Measurements from ENCODE around the gene METTL4. TPM values are rescaled to one million over a fixed set of nuclear protein-coding genes. Genes with fewer than 3 reads are reported as not detected.
A peak's percentile ranks its signal among the peaks of the same experiment; 100 is the strongest.

METTL4 gene, protein sequence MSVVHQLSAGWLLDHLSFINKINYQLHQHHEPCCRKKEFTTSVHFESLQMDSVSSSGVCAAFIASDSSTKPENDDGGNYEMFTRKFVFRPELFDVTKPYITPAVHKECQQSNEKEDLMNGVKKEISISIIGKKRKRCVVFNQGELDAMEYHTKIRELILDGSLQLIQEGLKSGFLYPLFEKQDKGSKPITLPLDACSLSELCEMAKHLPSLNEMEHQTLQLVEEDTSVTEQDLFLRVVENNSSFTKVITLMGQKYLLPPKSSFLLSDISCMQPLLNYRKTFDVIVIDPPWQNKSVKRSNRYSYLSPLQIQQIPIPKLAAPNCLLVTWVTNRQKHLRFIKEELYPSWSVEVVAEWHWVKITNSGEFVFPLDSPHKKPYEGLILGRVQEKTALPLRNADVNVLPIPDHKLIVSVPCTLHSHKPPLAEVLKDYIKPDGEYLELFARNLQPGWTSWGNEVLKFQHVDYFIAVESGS
- polyA plus RNA-seq (2013, experiment 1 of 2), result 4.5 TPM
- 4.5 TPM for polyA plus RNA-seq (2013, experiment 2 of 2)

GRCh38 chr18:2571200-2572170 is at the start of gene METTL4, which contains the start of gene NDC80:
METTL4 (minus strand) TSS chr18:2571505; CDS start chr18:2567216, 4,289 bp downstream.
NDC80 (plus strand) TSS chr18:2571557; CDS start chr18:2572986, 1,429 bp downstream.
- H3K27me3 ChIP-seq (ENCODE audit: control insufficient read depth in 1 of 2, insufficient read depth in 1 of 2, low read length in 2 of 2), result no peaks in the 10 kb centered on the region
- H3K9ac ChIP-seq (ENCODE audit: low read length), result peak within 1 kb of the TSS; percentile 100
- peak within 1 kb of the TSS; percentile 27 to 56 for H2BK12ac ChIP-seq (ENCODE audit: low read length in 2 of 2)
- under 1% methylated on average over 55 of the region's 55 CpGs for WGBS
- H3K23ac ChIP-seq (ENCODE audit: low read length in 2 of 2), result peak within 1 kb of the TSS in 1 of 2 experiments; percentile 94
- peak within 1 kb of the TSS; percentile 95 for H2BK5ac ChIP-seq (ENCODE audit: low read depth, low read length, poor library complexity, severe bottlenecking)
- peak within 1 kb of the TSS; percentile 99 for H4K8ac ChIP-seq (ENCODE audit: low read length)
- peak within 1 kb of the TSS; percentile 91 to 92 for H3K4ac ChIP-seq (ENCODE audit: low read depth in 1 of 2, low read length in 2 of 2)
- H3K27ac ChIP-seq (ENCODE audit: low read length, poor library complexity, severe bottlenecking), result peak within 1 kb of the TSS; percentile 99
- H3K9me3 ChIP-seq (ENCODE audit: control insufficient read depth, low read length), result no peaks in the 10 kb centered on the region
- H3K4me1 ChIP-seq (ENCODE audit: control insufficient read depth, insufficient read depth, low read depth, low read length), result peaks cover 4% of the 10 kb centered on the region
- H2BK15ac ChIP-seq (ENCODE audit: low read depth, poor library complexity, severe bottlenecking), result peak within 1 kb of the TSS; percentile 84
- H3K36me3 ChIP-seq (ENCODE audit: control insufficient read depth in 1 of 2, insufficient read depth in 2 of 2, low read depth in 1 of 2, low read length in 2 of 2), result peaks cover 0 to 6% of the 10 kb centered on the region in 2 experiments
- peak within 1 kb of the TSS in 1 of 2 experiments; percentile 82 for H3K14ac ChIP-seq (ENCODE audit: low read length in 2 of 2)
- peak within 1 kb of the TSS; percentile 82 for H2AFZ ChIP-seq (ENCODE audit: low read depth, low read length)
- no peak within 1 kb of the TSS for H2BK120ac ChIP-seq (ENCODE audit: low read depth, low read length)
- H4K91ac ChIP-seq (ENCODE audit: low read length), result peak within 1 kb of the TSS; percentile 100
- H2AK5ac ChIP-seq (ENCODE audit: low read length, severe bottlenecking), result no peak within 1 kb of the TSS
- peak within 1 kb of the TSS; percentile 88 for H3K4me2 ChIP-seq (ENCODE audit: low read length, poor library complexity, severe bottlenecking)
- peak; percentile 92 for DNase-seq
- peak within 1 kb of the TSS; percentile 98 to 100 for H3K18ac ChIP-seq (ENCODE audit: low read depth in 1 of 2, low read length in 2 of 2)
- H3K79me1 ChIP-seq (replicated peaks; ENCODE audit: low read length, poor library complexity, severe bottlenecking), result peaks cover 26% of the 10 kb centered on the region
- H3K4me3 ChIP-seq (ENCODE audit: insufficient read depth in 1 of 2, low read depth in 1 of 2, low read length in 2 of 2), result peak within 1 kb of the TSS; percentile 84 to 99

DNA sequence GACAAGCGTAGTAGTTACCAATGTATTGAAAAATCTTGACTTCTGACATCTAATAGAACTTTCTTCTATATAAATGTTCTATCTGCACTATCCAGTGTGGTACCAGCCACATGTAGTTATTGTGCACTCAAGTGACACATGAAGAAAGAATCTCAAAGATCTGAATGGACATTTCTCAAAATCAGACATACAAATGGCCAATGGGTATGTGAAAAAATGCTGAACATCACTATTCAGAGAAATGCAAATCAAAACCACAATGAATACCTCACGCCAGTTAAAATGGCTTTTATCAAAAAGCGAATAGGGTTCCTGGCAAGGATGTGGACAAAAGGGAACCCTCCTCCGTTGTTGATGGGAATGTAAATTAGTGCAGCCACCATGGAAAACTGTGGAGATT is 46.7 kb upstream of the METTL4 start:
- H3K4me2 ChIP-seq (ENCODE audit: low read length, poor library complexity, severe bottlenecking), result no peak overlapping the region
- no peak overlapping the region for H3K18ac ChIP-seq (ENCODE audit: low read depth in 1 of 2, low read length in 2 of 2)
- H2BK120ac ChIP-seq (ENCODE audit: low read depth, low read length), result no peak overlapping the region
- H3K36me3 ChIP-seq (ENCODE audit: control insufficient read depth in 1 of 2, insufficient read depth in 2 of 2, low read depth in 1 of 2, low read length in 2 of 2), result peaks cover 0 to 9% of the 10 kb centered on the region in 2 experiments
- H3K9ac ChIP-seq (ENCODE audit: low read length), result no peak overlapping the region
- H3K9me3 ChIP-seq (ENCODE audit: control insufficient read depth, low read length), result peaks cover 2% of the 10 kb centered on the region
- no peak overlapping the region for H3K4ac ChIP-seq (ENCODE audit: low read depth in 1 of 2, low read length in 2 of 2)
- no peak overlapping the region for H3K23ac ChIP-seq (ENCODE audit: low read length in 2 of 2)
- no peak overlapping the region for H4K8ac ChIP-seq (ENCODE audit: low read length)
- WGBS, result no CpG with 5 or more reads among the region's 4 CpGs
- no peak for DNase-seq
- no peak overlapping the region for H3K4me3 ChIP-seq (ENCODE audit: insufficient read depth in 1 of 2, low read depth in 1 of 2, low read length in 2 of 2)
- no peak overlapping the region for H2BK12ac ChIP-seq (ENCODE audit: low read length in 2 of 2)
- H3K27me3 ChIP-seq (ENCODE audit: control insufficient read depth in 1 of 2, insufficient read depth in 1 of 2, low read length in 2 of 2), result no peaks in the 10 kb centered on the region
- H2BK5ac ChIP-seq (ENCODE audit: low read depth, low read length, poor library complexity, severe bottlenecking), result no peak overlapping the region
- H3K14ac ChIP-seq (ENCODE audit: low read length in 2 of 2), result no peak overlapping the region
- no peaks in the 10 kb centered on the region for H3K4me1 ChIP-seq (ENCODE audit: control insufficient read depth, insufficient read depth, low read depth, low read length)
- H4K91ac ChIP-seq (ENCODE audit: low read length), result no peak overlapping the region
- H2BK15ac ChIP-seq (ENCODE audit: low read depth, poor library complexity, severe bottlenecking), result no peak overlapping the region
- no peak overlapping the region for H2AFZ ChIP-seq (ENCODE audit: low read depth, low read length)
- no peaks in the 10 kb centered on the region for H3K79me1 ChIP-seq (replicated peaks; ENCODE audit: low read length, poor library complexity, severe bottlenecking)
- no peak overlapping the region for H3K27ac ChIP-seq (ENCODE audit: low read length, poor library complexity, severe bottlenecking)
- H2AK5ac ChIP-seq (ENCODE audit: low read length, severe bottlenecking), result no peak overlapping the region

DNA sequence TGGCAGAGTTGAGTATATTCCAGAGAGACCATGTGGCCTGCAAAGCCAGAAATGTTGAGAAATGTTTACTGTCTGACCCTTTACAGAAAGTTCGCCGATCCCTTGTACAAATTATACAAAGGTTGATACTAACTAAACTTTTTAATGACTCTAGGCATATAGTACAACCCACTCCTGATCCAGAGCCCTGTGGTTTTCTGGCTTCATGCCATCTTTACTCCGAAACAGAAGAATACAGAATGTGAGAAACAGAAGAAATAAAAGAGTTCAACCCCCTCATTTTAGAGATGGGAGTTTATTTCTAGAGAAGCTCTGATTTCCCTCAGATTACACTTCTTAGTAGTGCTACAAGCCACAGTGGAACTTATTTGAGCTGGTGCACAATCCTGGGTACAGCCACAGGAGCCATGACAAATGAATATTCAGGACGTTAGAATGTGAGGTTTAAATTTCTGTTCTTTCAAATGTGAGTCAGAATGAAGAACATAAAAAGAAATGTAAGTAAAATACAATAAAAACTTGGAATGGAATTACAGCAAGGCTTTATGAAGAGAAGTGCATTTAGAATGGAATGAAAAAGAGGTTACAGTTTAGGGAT is 46.2 kb upstream of the METTL4 start:
- Histone ChIP-seq H2BK15ac (ENCODE audit: low read depth, poor library complexity, severe bottlenecking) (no peak overlapping the region), H4K91ac (ENCODE audit: low read length) (no peak overlapping the region), H2BK120ac (ENCODE audit: low read depth, low read length) (no peak overlapping the region), H3K4me1 (ENCODE audit: control insufficient read depth, insufficient read depth, low read depth, low read length) (no peaks in the 10 kb centered on the region), H2BK12ac (ENCODE audit: low read length in 2 of 2) (no peak overlapping the region), H3K36me3 (ENCODE audit: control insufficient read depth in 1 of 2, insufficient read depth in 2 of 2, low read depth in 1 of 2, low read length in 2 of 2) (peaks cover 0 to 9% of the 10 kb centered on the region in 2 experiments), H2AK5ac (ENCODE audit: low read length, severe bottlenecking) (no peak overlapping the region), H3K18ac (ENCODE audit: low read depth in 1 of 2, low read length in 2 of 2) (no peak overlapping the region), H3K4me2 (ENCODE audit: low read length, poor library complexity, severe bottlenecking) (no peak overlapping the region), H3K27me3 (ENCODE audit: control insufficient read depth in 1 of 2, insufficient read depth in 1 of 2, low read length in 2 of 2) (no peaks in the 10 kb centered on the region), H3K23ac (ENCODE audit: low read length in 2 of 2) (no peak overlapping the region), H3K9me3 (ENCODE audit: control insufficient read depth, low read length) (peaks cover 2% of the 10 kb centered on the region), H3K4me3 (ENCODE audit: insufficient read depth in 1 of 2, low read depth in 1 of 2, low read length in 2 of 2) (no peak overlapping the region), H3K4ac (ENCODE audit: low read depth in 1 of 2, low read length in 2 of 2) (no peak overlapping the region), H2AFZ (ENCODE audit: low read depth, low read length) (no peak overlapping the region), H3K9ac (ENCODE audit: low read length) (no peak overlapping the region), H2BK5ac (ENCODE audit: low read depth, low read length, poor library complexity, severe bottlenecking) (no peak overlapping the region), H3K79me1 (replicated peaks; ENCODE audit: low read length, poor library complexity, severe bottlenecking) (no peaks in the 10 kb centered on the region), H4K8ac (ENCODE audit: low read length) (no peak overlapping the region), H3K27ac (ENCODE audit: low read length, poor library complexity, severe bottlenecking) (no peak overlapping the region), H3K14ac (ENCODE audit: low read length in 2 of 2) (no peak overlapping the region)
- WGBS, result 77% methylated on average over 4 of the region's 4 CpGs
- no peak for DNase-seq
